GM23338 (cell line): ENCODE measurements around the gene UBE3C. TPM values are rescaled to one million over a fixed set of nuclear protein-coding genes. Genes with fewer than 3 reads are reported as not detected.

Source experiments
- ATAC-seq: fragments of 200-7000 bp; cut with Tn5 transposase; 3 replicates; pipeline ENCODE4 v1.9.1; 2020
- DNase-seq: peaks from one replicate; pipeline ENCODE4 v3.0.0-alpha.2; 2015; ENCODE audit warnings: low spot score
- H2AFZ ChIP-seq: fragments of 200-600 bp; sonication (generic); 2 replicates; pipeline ENCODE4 v1.8.0; 2016; ENCODE audit warnings: antibody characterized with exemption, mild to moderate bottlenecking, moderate library complexity
- H3F3A ChIP-seq: fragments of 200-600 bp; sonication (generic); replicated peaks from 2 replicates; pipeline ENCODE4 v1.8.0; 2017; ENCODE audit warnings: antibody characterized with exemption, mixed run types, low read depth
- H3K27ac ChIP-seq: fragments of 200-600 bp; sonication (generic); 2 replicates; pipeline ENCODE4 v1.6.1; 2016; ENCODE audit warnings: low read depth
- H3K27me3 ChIP-seq: fragments of 200-600 bp; sonication (generic); 2 replicates; pipeline ENCODE4 v1.8.0; 2016; ENCODE audit warnings: mild to moderate bottlenecking, mixed run types, moderate library complexity; ENCODE audit not compliant: insufficient read depth
- H3K36me3 ChIP-seq: fragments of 200-600 bp; sonication (generic); 2 replicates; pipeline ENCODE4 v1.8.0; 2016; ENCODE audit warnings: mild to moderate bottlenecking; ENCODE audit not compliant: insufficient read depth
- H3K4me1 ChIP-seq: fragments of 200-600 bp; sonication (generic); 2 replicates; pipeline ENCODE4 v1.8.0; 2016; ENCODE audit warnings: mild to moderate bottlenecking, moderate library complexity; ENCODE audit not compliant: insufficient read depth
- H3K4me2 ChIP-seq: fragments of 200-600 bp; sonication (generic); 2 replicates; pipeline ENCODE4 v1.7.1; 2017; ENCODE audit warnings: mixed run types
- H3K4me3 ChIP-seq: fragments of 200-600 bp; sonication (generic); 2 replicates; pipeline ENCODE4 v1.6.1; 2016; ENCODE audit warnings: mixed run types
- H3K79me2 ChIP-seq: fragments of 200-600 bp; sonication (generic); replicated peaks from 2 replicates; pipeline ENCODE4 v1.8.0; 2017; ENCODE audit warnings: mild to moderate bottlenecking; ENCODE audit not compliant: insufficient read depth
- H3K9me2 ChIP-seq: fragments of 200-600 bp; sonication (generic); 2 replicates; pipeline ENCODE4 v1.8.0; 2017; ENCODE audit not compliant: insufficient read depth
- H4K20me1 ChIP-seq: fragments of 200-600 bp; sonication (generic); replicated peaks from 2 replicates; pipeline ENCODE4 v1.8.0; 2017; ENCODE audit warnings: mild to moderate bottlenecking; ENCODE audit not compliant: insufficient read depth
- H3K27ac Mint-ChIP-seq: 2 replicates; pipeline ENCODE4 v1.8.0; 2020; ENCODE audit warnings: inconsistent platforms, mild to moderate bottlenecking, moderate library complexity, mixed read lengths
- H3K27me3 Mint-ChIP-seq: 3 replicates; pipeline ENCODE4 v1.8.0; 2022; ENCODE audit warnings: low read depth, mild to moderate bottlenecking, moderate library complexity, mixed read lengths, inconsistent platforms; ENCODE audit not compliant: insufficient read depth, poor library complexity
- H3K36me3 Mint-ChIP-seq: 3 replicates; pipeline ENCODE4 v1.8.0; 2021; ENCODE audit warnings: low read depth, mild to moderate bottlenecking, inconsistent platforms, moderate library complexity, mixed read lengths
- H3K4me1 Mint-ChIP-seq: 3 replicates; pipeline ENCODE4 v1.8.0; 2020; ENCODE audit warnings: mild to moderate bottlenecking, inconsistent platforms, mixed read lengths
- H3K4me3 Mint-ChIP-seq: 3 replicates; pipeline ENCODE4 v1.8.0; 2021; ENCODE audit warnings: moderate library complexity, mild to moderate bottlenecking, inconsistent platforms, mixed read lengths
- H3K9me3 Mint-ChIP-seq: 3 replicates; pipeline ENCODE4 v1.8.0; 2020; ENCODE audit warnings: moderate library complexity, mild to moderate bottlenecking, inconsistent platforms, mixed read lengths
- CREB1 ChIP-seq: fragments of 250-450 bp; sonication (Bioruptor Pico); IDR thresholded peaks from 2 replicates; pipeline ENCODE4 v1.5.0; 2020; ENCODE audit warnings: low read depth, mild to moderate bottlenecking, moderate library complexity
- CTCF ChIP-seq, 2 experiments: fragments of 200-600 bp in 1 of 2; sonication (generic) in 1 of 2; conservative IDR thresholded peaks; 2 replicates each; pipeline versions ENCODE4 v1.5.1 to v1.6.1; 2016 to 2017; ENCODE audit warnings: antibody characterized with exemption in 2 of 2, low read depth in 2 of 2, mild to moderate bottlenecking in 2 of 2, moderate library complexity in 1 of 2
- ETS1 ChIP-seq: IDR thresholded peaks from 2 replicates; pipeline ENCODE4 v1.6.1; 2016; ENCODE audit warnings: antibody characterized with exemption
- EZH2 ChIP-seq: fragments of 200-600 bp; sonication (generic); IDR thresholded peaks from one replicate; pipeline ENCODE4 v1.8.0; 2017; ENCODE audit warnings: antibody characterized with exemption, mild to moderate bottlenecking, low read depth; ENCODE audit not compliant: unreplicated experiment
- EZH2phosphoT487 ChIP-seq: fragments of 200-600 bp; sonication (generic); IDR thresholded peaks from one replicate; pipeline ENCODE4 v1.8.1; 2018; ENCODE audit warnings: antibody characterized with exemption; ENCODE audit not compliant: unreplicated experiment
- POLR2AphosphoS5 ChIP-seq: IDR thresholded peaks from 2 replicates; pipeline ENCODE4 v1.6.1; 2016; ENCODE audit warnings: antibody characterized with exemption, low read depth
- REST ChIP-seq: IDR thresholded peaks from one replicate; pipeline ENCODE4 v1.6.1; 2018; ENCODE audit warnings: antibody characterized with exemption; ENCODE audit not compliant: unreplicated experiment
- STAT1 ChIP-seq: IDR thresholded peaks from one replicate; pipeline ENCODE4 v1.6.1; 2016; ENCODE audit warnings: antibody characterized with exemption; ENCODE audit not compliant: unreplicated experiment
- ZNF114 ChIP-seq: fragments of 250-450 bp; sonication (Bioruptor Pico); IDR thresholded peaks from 2 replicates; pipeline ENCODE4 v1.5.0; 2020; ENCODE audit warnings: mild to moderate bottlenecking, moderate library complexity
- ZNF331 ChIP-seq: fragments of 250-450 bp; sonication (Bioruptor Pico); IDR thresholded peaks from 2 replicates; pipeline ENCODE4 v1.5.0; 2020; ENCODE audit warnings: low read depth, mild to moderate bottlenecking, moderate library complexity
- ZNF462 ChIP-seq: fragments of 250-450 bp; sonication (Bioruptor Pico); IDR thresholded peaks from 2 replicates; pipeline ENCODE4 v1.5.0; 2020; ENCODE audit warnings: mild to moderate bottlenecking, moderate library complexity
- polyA plus RNA-seq: library from polyadenylated mRNA; unstranded; fragments of >200 nt; fragmentation: Nextera tagmentation; extraction: Ambion mirVana; gene quantifications from 2 replicates; pipeline ENCODE4 v1.2.1, GENCODE V29; 2016
- total RNA-seq: library from RNA; depleted of rRNA; stranded (reverse); fragments of >200 nt; shearing (Covaris generic); gene quantifications from 2 replicates; pipeline ENCODE4 v1.2.3, GENCODE V29; 2014

The UBE3C gene
- total and polyA plus RNA-seq, 2 experiments from 2014 or later = 16.8 to 76.9 TPM

DNA sequence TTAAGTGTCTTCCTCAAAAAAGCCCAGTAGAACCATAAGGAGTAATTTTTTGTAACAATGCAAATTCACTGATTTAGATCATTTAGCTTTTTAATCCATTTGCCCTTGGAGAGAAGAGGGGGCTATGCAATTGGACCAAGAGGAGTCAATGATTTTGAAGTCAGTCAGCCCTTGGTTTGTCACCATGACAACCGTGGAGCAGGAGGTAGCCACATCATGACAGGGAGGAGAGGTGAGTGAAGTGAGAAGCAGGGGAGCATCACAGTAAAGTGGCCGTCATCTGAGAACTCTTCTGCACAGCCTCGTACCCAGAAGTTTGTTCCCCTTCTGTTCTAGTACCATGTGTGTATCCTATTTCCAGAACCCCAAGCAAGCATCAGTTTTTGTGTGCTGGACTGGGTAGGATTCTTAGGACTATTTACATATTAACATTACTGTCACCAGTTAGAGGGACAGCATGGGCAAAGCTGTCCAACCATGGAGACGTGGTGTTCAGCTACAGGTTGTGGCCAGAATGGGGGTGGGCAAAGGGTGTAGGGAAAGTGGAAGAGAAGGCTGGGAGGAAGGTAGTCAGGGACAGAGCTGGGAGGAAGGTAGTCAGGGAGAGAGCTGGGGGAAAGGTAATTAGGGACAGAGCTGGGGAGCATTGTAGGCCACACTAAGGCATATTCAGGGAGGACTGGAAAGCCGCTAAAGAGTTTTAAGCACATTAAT, 13.1 kb downstream of the UBE3C start:
- H3K4me1 Mint-ChIP-seq = peaks cover 61% of the 10 kb centered on the region
- Histone ChIP-seq H2AFZ (no peak overlapping the region), H3K27me3 (no peaks in the 10 kb centered on the region), H3F3A (no peaks in the 10 kb centered on the region), H3K4me1 (peaks cover 40% of the 10 kb centered on the region), H3K36me3 (no peaks in the 10 kb centered on the region), H3K4me2 (0 out of 2 replicates have a peak overlapping the region, but pooled peaks have one; percentile 15), H3K27ac (peak overlapping the region; percentile 34; the same call in 1 of the 2 replicates), H4K20me1 (peaks cover 72% of the 10 kb centered on the region), H3K9me2 (no peaks in the 10 kb centered on the region), H3K4me3 (no peak overlapping the region), H3K79me2 (peaks cover 100% of the 10 kb centered on the region)
- no peak for TF ChIP-seq STAT1
- TF ChIP-seq EZH2 = no peak
- TF ChIP-seq EZH2phosphoT487 = no peak
- TF ChIP-seq ETS1 = no peak
- no peak for TF ChIP-seq ZNF114 (CRISPR knock-in tag)
- no peak for TF ChIP-seq REST
- TF ChIP-seq CTCF (conservative IDR thresholded peaks at IDR 0.05; ENCODE audit: low read depth in 2 of 2) = no peak
- no peak for TF ChIP-seq CREB1 (CRISPR knock-in tag)
- TF ChIP-seq ZNF331 (CRISPR knock-in tag) = no peak
- no peak for TF ChIP-seq ZNF462
- no peak for TF ChIP-seq POLR2AphosphoS5
- H3K4me3 Mint-ChIP-seq = no peak overlapping the region
- peak; percentile 14; the same call in 1 of the 3 replicates for ATAC-seq
- H3K27me3 Mint-ChIP-seq = peaks cover 11% of the 10 kb centered on the region
- DNase-seq = no peak
- H3K36me3 Mint-ChIP-seq = peaks cover 10% of the 10 kb centered on the region
- no peaks in the 10 kb centered on the region for H3K9me3 Mint-ChIP-seq
- no peak overlapping the region for H3K27ac Mint-ChIP-seq
